NB4 (cell line): ENCODE results near the gene LMO7.

Experiments used
- DNase-seq: peaks from one replicate; pipeline ENCODE4 v3.0.0; 2010; ENCODE audit warnings: low read depth
- H3K4me3 ChIP-seq: one replicate; pipeline ENCODE4 v1.5.1; 2011; ENCODE audit warnings: mild to moderate bottlenecking, low read depth, low read length, moderate library complexity
- CTCF ChIP-seq: IDR thresholded peaks from one replicate; pipeline ENCODE4 v1.5.1; 2012; ENCODE audit warnings: low read depth, low read length
- MAX ChIP-seq: IDR thresholded peaks from 2 replicates; pipeline ENCODE4 v1.6.1; 2011; ENCODE audit warnings: low read depth, low read length
- MYC ChIP-seq: IDR thresholded peaks from 2 replicates; pipeline ENCODE4 v1.6.1; 2011; ENCODE audit warnings: low read depth, low read length
- POLR2A ChIP-seq: IDR thresholded peaks from 2 replicates; pipeline ENCODE4 v1.6.1; 2011; ENCODE audit warnings: mild to moderate bottlenecking; ENCODE audit not compliant: insufficient read length; ENCODE audit errors: extremely low read depth

LMO7 gene

DNA sequence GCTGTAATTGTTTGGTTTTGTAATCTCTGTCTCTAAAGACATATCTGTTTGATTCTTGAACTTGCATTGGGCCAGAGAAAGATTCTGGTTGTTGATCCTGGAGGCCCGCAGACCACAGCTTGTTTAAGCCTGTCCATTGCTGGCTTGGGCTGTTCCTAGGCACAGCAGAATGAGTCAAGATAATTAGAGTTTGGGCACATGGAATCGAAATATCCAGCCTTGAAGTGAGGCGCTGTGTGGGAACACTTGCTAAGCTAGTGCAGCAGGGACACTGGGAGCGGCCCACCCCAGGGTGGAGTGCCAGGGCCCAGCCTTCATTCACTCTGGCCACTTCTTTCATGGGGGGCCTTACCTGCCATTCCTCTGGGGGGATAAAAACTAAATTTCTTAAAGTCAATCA lies 219.7 kb downstream of the LMO7 start:
- no peak for DNase-seq
- no peak overlapping the region for H3K4me3 ChIP-seq
- TF ChIP-seq MYC (no peak), CTCF (no peak), POLR2A (no peak)

DNA sequence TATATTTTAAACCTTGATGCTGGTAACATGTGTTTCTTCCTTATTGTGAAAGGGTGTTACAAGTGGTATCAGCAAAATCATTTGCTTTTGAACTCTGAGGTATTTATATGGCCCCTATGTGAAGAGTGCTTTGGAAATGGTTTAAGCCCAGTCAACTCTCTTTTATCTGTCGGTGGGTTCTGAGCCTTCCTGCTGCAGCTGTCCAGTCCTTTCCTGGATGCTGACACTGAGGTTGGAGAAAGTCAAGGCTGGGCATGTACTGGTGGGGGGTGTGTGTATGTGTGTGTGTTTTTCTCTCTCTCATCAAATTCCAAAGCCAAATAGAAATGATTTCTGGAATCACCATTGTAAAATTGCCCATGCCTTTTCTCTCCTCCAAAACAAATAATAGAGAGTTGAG lies 221.2 kb downstream of the LMO7 start:
- TF ChIP-seq POLR2A: no peak
- TF ChIP-seq MYC: no peak
- no peak for TF ChIP-seq MAX
- no peak for TF ChIP-seq CTCF
- no peak overlapping the region for H3K4me3 ChIP-seq
- no peak for DNase-seq

DNA sequence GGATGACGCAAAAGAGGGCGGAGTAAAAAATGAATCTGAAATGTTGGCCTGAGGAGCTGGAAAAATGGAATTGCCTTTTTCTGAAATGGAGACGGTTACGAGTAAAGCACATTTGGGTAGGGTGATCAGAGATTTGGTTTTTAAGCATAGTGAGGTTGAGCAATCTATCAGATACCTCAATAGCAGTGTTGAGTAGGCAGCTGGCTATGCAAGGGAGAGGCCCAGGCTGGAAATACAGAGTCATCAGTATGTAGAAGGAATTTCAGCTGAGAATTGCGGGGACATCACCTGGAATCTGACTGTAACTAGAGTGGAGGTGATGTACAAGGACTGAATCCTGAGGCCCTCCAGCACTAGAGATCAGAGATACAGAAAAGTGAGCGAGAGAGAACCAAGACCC lies 224.8 kb downstream of the LMO7 start:
- no peak for DNase-seq
- H3K4me3 ChIP-seq: no peak overlapping the region
- TF ChIP-seq MYC: no peak
- no peak for TF ChIP-seq POLR2A
- TF ChIP-seq CTCF: no peak
- TF ChIP-seq MAX: no peak

DNA sequence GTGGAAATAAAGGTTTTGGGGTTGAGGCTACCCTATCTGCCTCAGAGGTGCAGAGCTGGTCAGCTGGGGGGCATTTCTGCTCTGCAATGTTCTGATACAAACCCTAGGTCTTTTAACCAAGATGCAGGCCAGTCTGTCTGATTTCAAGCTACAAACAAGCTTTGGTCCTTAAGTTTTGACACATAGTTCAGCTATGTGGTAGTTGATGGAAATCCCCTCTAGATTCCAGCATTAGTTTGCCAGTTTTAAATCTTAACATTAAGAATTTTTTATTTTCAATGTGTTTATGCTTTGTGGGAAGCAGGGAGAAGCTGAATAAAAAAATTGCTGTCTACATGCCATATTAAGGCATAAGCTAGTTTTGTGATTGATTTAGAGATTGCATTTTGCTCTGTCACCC lies 225.7 kb downstream of the LMO7 start:
- TF ChIP-seq MAX (no peak), CTCF (no peak), POLR2A (no peak), MYC (no peak)
- DNase-seq: no peak

GRCh38 chr13:75864718-75865117 lies 228.6 kb downstream of the LMO7 start:
- no peak overlapping the region for H3K4me3 ChIP-seq
- TF ChIP-seq MYC (no peak), CTCF (no peak), POLR2A (no peak), MAX (no peak)
- DNase-seq: no peak

More for the DNA sequence above, 225.7 kb downstream of the LMO7 start:
- no peak overlapping the region for H3K4me3 ChIP-seq

GRCh38 chr13:75867379-75868117 lies 231.4 kb downstream of the LMO7 start:
- no peak for DNase-seq
- no peak overlapping the region for H3K4me3 ChIP-seq
- TF ChIP-seq POLR2A: no peak
- no peak for TF ChIP-seq CTCF
- no peak for TF ChIP-seq MAX
- TF ChIP-seq MYC: no peak
